HCT116 (cell line): ENCODE measurements around the gene TSC1. TPM values are rescaled to one million over a fixed set of nuclear protein-coding genes. Genes with fewer than 3 reads are reported as not detected.

Experiments used
- ATAC-seq: fragments of 200-7000 bp; cut with Tn5 transposase; 2 replicates; pipeline ENCODE4 v1.9.1; 2020; ENCODE audit warnings: mild to moderate bottlenecking, moderate library complexity
- BruUV-seq: library from RNA; stranded (reverse); fragments of 400-500 nt; replicated peaks from 2 replicates; lab custom pipeline; 2021; lab: Mats Ljungman, UMichigan
- CTCF ChIA-PET: fragments of 300-600 bp; sonication (Branson Sonifier 250); formaldehyde crosslinking; loops from one replicate; lab custom pipeline; 2021; ENCODE audit warnings: antibody characterized with exemption; lab: Charles Lee
- POLR2A ChIA-PET: fragments of 300-600, 350-600 bp; sonication (Branson Sonifier 250); formaldehyde crosslinking; loops from one replicate; lab custom pipeline; 2021; ENCODE audit warnings: antibody characterized with exemption; lab: Charles Lee
- RAD21 ChIA-PET, 2 experiments: fragments of 300-600 bp; sonication (Branson Sonifier 250); formaldehyde crosslinking; loops; one replicate each; lab custom pipeline; 2023; ENCODE audit warnings: low total read pairs in 2 of 2; ENCODE audit not compliant: uncharacterized antibody in 2 of 2, unreplicated experiment in 2 of 2, low non-redundant PET in 1 of 2; lab: Charles Lee
- DNase-seq: peaks from one replicate; pipeline ENCODE4 v3.0.0-alpha.2; 2010; ENCODE audit warnings: low read depth, low spot score
- H2AFZ ChIP-seq: fragments of 200-600 bp; shearing (Covaris generic), sonication (generic); 2 replicates; pipeline ENCODE4 v1.6.1; 2017; ENCODE audit warnings: low read depth, mixed run types, mixed read lengths, antibody characterized with exemption, low read length; ENCODE audit not compliant: poor library complexity, severe bottlenecking
- H3K27ac ChIP-seq: 2 replicates; pipeline ENCODE4 v1.5.1; 2012; ENCODE audit warnings: low read depth, low read length
- H3K27me3 ChIP-seq: fragments of 200-600 bp; sonication (generic); 2 replicates; pipeline ENCODE4 v1.6.1; 2016; ENCODE audit warnings: mixed run types, low read length, mixed read lengths; ENCODE audit not compliant: insufficient read depth
- H3K36me3 ChIP-seq, 2 experiments: fragments of 200-500 bp in 1 of 2; fragments of 200-600 bp in 1 of 2; sonication (Bioruptor generic) in 1 of 2; sonication (generic) in 1 of 2; 2 replicates each; pipeline versions ENCODE4 v1.5.1 to v1.6.1; 2014 to 2016; ENCODE audit warnings: low read length in 2 of 2, inconsistent platforms in 1 of 2, mixed read lengths in 1 of 2, mixed run types in 1 of 2; ENCODE audit not compliant: insufficient read depth in 2 of 2, control insufficient read depth in 1 of 2
- H3K4me1 ChIP-seq, 2 experiments: fragments of 200-600 bp in 1 of 2; sonication (generic) in 1 of 2; 2 replicates each; pipeline versions ENCODE4 v1.5.1 to v1.6.1; 2012 to 2017; ENCODE audit warnings: low read length in 2 of 2, inconsistent platforms in 1 of 2, mild to moderate bottlenecking in 1 of 2, mixed read lengths in 1 of 2, mixed run types in 1 of 2, moderate library complexity in 1 of 2; ENCODE audit not compliant: insufficient read depth in 2 of 2, control insufficient read depth in 1 of 2
- H3K4me2 ChIP-seq: fragments of 200-600 bp; sonication (generic); 2 replicates; pipeline ENCODE4 v1.6.1; 2017; ENCODE audit warnings: mixed run types, low read length, mixed read lengths
- H3K4me3 ChIP-seq, 2 experiments: fragments of 200-600 bp in 1 of 2; sonication (generic) in 1 of 2; replicated peaks in 1 of 2; 2 replicates each; pipeline ENCODE4 v1.5.1; 2011 to 2016; ENCODE audit warnings: low read length in 2 of 2, control low read depth in 1 of 2, low read depth in 1 of 2, mild to moderate bottlenecking in 1 of 2, mixed read lengths in 1 of 2, mixed run types in 1 of 2
- H3K79me2 ChIP-seq: fragments of 200-600 bp; sonication (generic); 2 replicates; pipeline ENCODE4 v1.6.1; 2017; ENCODE audit warnings: mild to moderate bottlenecking, mixed run types, low read length, moderate library complexity, mixed read lengths; ENCODE audit not compliant: insufficient read depth
- H3K9ac ChIP-seq: fragments of 200-600 bp; sonication (generic); 2 replicates; pipeline ENCODE4 v1.6.1; 2016; ENCODE audit warnings: low read length, mixed read lengths
- H3K9me2 ChIP-seq: fragments of 200-600 bp; sonication (generic), shearing (Covaris generic); 2 replicates; pipeline ENCODE4 v1.6.1; 2017; ENCODE audit warnings: mixed run types, mild to moderate bottlenecking, moderate library complexity; ENCODE audit not compliant: insufficient read depth
- H3K9me3 ChIP-seq, 2 experiments: fragments of 200-500 bp in 1 of 2; fragments of 200-600 bp in 1 of 2; sonication (Bioruptor generic) in 1 of 2; sonication (generic) in 1 of 2; 2 replicates each; pipeline ENCODE4 v1.6.1; 2014 to 2017; ENCODE audit warnings: low read length in 2 of 2, mixed read lengths in 2 of 2, inconsistent platforms in 1 of 2, low read depth in 1 of 2, mild to moderate bottlenecking in 1 of 2, mixed run types in 1 of 2, moderate library complexity in 1 of 2; ENCODE audit not compliant: control insufficient read depth in 1 of 2, insufficient read depth in 1 of 2
- H4K20me1 ChIP-seq: fragments of 200-600 bp; sonication (generic), shearing (Covaris generic); 2 replicates; pipeline ENCODE4 v1.6.1; 2017; ENCODE audit warnings: mixed run types, mild to moderate bottlenecking, moderate library complexity; ENCODE audit not compliant: insufficient read depth
- ATF3 ChIP-seq: IDR thresholded peaks from 2 replicates; pipeline ENCODE4 v1.6.1; 2012
- CBX3 ChIP-seq: IDR thresholded peaks from 2 replicates; pipeline ENCODE4 v1.6.1; 2012; ENCODE audit warnings: low read depth
- CEBPB ChIP-seq: IDR thresholded peaks from 2 replicates; pipeline ENCODE4 v1.6.1; 2012; ENCODE audit warnings: low read depth
- CTCF ChIP-seq, 3 experiments: fragments of 200-600 bp in 1 of 3; sonication (generic) in 1 of 3; IDR thresholded peaks in 2 of 3; conservative IDR thresholded peaks in 1 of 3; 2 replicates each; pipeline ENCODE4 v1.5.1; 2012 to 2017; ENCODE audit warnings: low read depth in 2 of 3, low read length in 2 of 3, antibody characterized with exemption in 1 of 3, borderline replicate concordance in 1 of 3, control low read depth in 1 of 3, mild to moderate bottlenecking in 1 of 3, mixed read lengths in 1 of 3, mixed run types in 1 of 3, moderate library complexity in 1 of 3; ENCODE audit not compliant: insufficient read depth in 1 of 3
- EGR1 ChIP-seq: IDR thresholded peaks from 2 replicates; pipeline ENCODE4 v1.6.1; 2012; ENCODE audit warnings: low read depth
- ELF1 ChIP-seq: IDR thresholded peaks from 2 replicates; pipeline ENCODE4 v1.6.1; 2012; ENCODE audit warnings: low read depth, borderline replicate concordance
- EZH2 ChIP-seq: fragments of 200-600 bp; sonication (generic); IDR thresholded peaks from 2 replicates; pipeline ENCODE4 v1.6.1; 2017; ENCODE audit warnings: antibody characterized with exemption, mixed run types
- EZH2phosphoT487 ChIP-seq: fragments of 200-600 bp; IDR thresholded peaks from 2 replicates; pipeline ENCODE4 v1.6.1; 2018; ENCODE audit warnings: antibody characterized with exemption, borderline replicate concordance
- FOSL1 ChIP-seq: IDR thresholded peaks from 2 replicates; pipeline ENCODE4 v1.6.1; 2012; ENCODE audit warnings: low read depth
- JUND ChIP-seq: IDR thresholded peaks from 2 replicates; pipeline ENCODE4 v1.6.1; 2012
- MAX ChIP-seq: IDR thresholded peaks from 2 replicates; pipeline ENCODE4 v1.6.1; 2012
- POLR2AphosphoS5 ChIP-seq: IDR thresholded peaks from 2 replicates; pipeline ENCODE4 v1.6.1; 2011; ENCODE audit warnings: mild to moderate bottlenecking, low read depth, low read length, moderate library complexity
- REST ChIP-seq: IDR thresholded peaks from 2 replicates; pipeline ENCODE4 v1.6.1; 2012; ENCODE audit warnings: low read depth
- SIN3A ChIP-seq: IDR thresholded peaks from 2 replicates; pipeline ENCODE4 v1.6.1; 2012; ENCODE audit warnings: low read depth
- SP1 ChIP-seq: IDR thresholded peaks from 2 replicates; pipeline ENCODE4 v1.6.1; 2012; ENCODE audit warnings: low read depth
- SRF ChIP-seq: IDR thresholded peaks from 2 replicates; pipeline ENCODE4 v1.6.1; 2012; ENCODE audit warnings: low read depth
- YY1 ChIP-seq: IDR thresholded peaks from 2 replicates; pipeline ENCODE4 v1.6.1; 2011; ENCODE audit warnings: low read length, low read depth, moderate library complexity, mild to moderate bottlenecking; ENCODE audit not compliant: insufficient replicate concordance; ENCODE audit errors: extremely low read depth
- ZBTB33 ChIP-seq: IDR thresholded peaks from 2 replicates; pipeline ENCODE4 v1.6.1; 2011; ENCODE audit warnings: mild to moderate bottlenecking, low read length, moderate library complexity; ENCODE audit not compliant: insufficient replicate concordance; ENCODE audit errors: extremely low read depth
- ZFX ChIP-seq: fragments of 450-650 bp; IDR thresholded peaks from 2 replicates; pipeline ENCODE4 v1.6.1; 2017
- ZNF274 ChIP-seq: fragments of 200-500 bp; sonication (Bioruptor generic); IDR thresholded peaks from 2 replicates; pipeline ENCODE4 v1.6.1; 2014; ENCODE audit warnings: mild to moderate bottlenecking, low read depth, low read length, inconsistent platforms
- intact Hi-C: fragments of 100-400 bp; cut with micrococcal nuclease; formaldehyde crosslinking; loops from 2 replicates; pipeline ENCODE4 v1.10.0; 2022
- total RNA-seq: library from RNA; stranded (reverse); gene quantifications from one replicate; pipeline ENCODE4 v1.2.1, GENCODE V29; 2021; ENCODE audit not compliant: unreplicated experiment

TSC1 gene
- total RNA-seq, 1 experiment from 2014 or later, result 34.5 TPM

GRCh38 chr9:132976571-132976970, 32.2 kb upstream of the TSC1 start:
- no peak overlapping the region for H3K4me3 ChIP-seq
- H3K4me2 ChIP-seq, result no peak overlapping the region
- H3K4me1 ChIP-seq, result peaks cover 0 to 11% of the 10 kb centered on the region in 2 experiments; a peak in 2 of 4 replicates
- H3K27me3 ChIP-seq, result peaks cover 26% of the 10 kb centered on the region; the same call in 1 of the 2 replicates
- POLR2A ChIA-PET, result no interaction called here
- no peaks in the 10 kb centered on the region for H3K9me2 ChIP-seq
- no peak overlapping the region for H3K9ac ChIP-seq
- intact Hi-C loops, result loop anchor here (10.0 kb wide), 1 partner anchor 322 kb away; no protein-coding TSS in a partner anchor
- RAD21 ChIA-PET, result no interaction called here
- ATAC-seq, result no peak
- H4K20me1 ChIP-seq, result no peaks in the 10 kb centered on the region
- TF ChIP-seq JUND (no peak), CEBPB (no peak), SP1 (no peak), CBX3 (no peak), MAX (no peak), SRF (no peak), EZH2phosphoT487 (no peak), ZBTB33 (no peak), CTCF (IDR thresholded peaks at IDR 0.05 in 2 of 3, conservative IDR thresholded peaks at IDR 0.05 in 1 of 3; ENCODE audit: borderline replicate concordance in 1 of 3, insufficient read depth in 1 of 3, low read depth in 2 of 3, low read length in 2 of 3) (no peak), ZFX (no peak), ATF3 (no peak), ELF1 (no peak), REST (no peak), POLR2AphosphoS5 (no peak), ZNF274 (no peak), EZH2 (no peak), FOSL1 (no peak), YY1 (no peak), SIN3A (no peak), EGR1 (no peak)
- no peak overlapping the region for H3K27ac ChIP-seq
- DNase-seq, result no peak
- BruUV-seq, result no TSS peak
- H3K36me3 ChIP-seq, result no peaks in the 10 kb centered on the region
- no peak overlapping the region for H2AFZ ChIP-seq
- CTCF ChIA-PET, result interaction anchor here (1.3 kb wide), 1 partner anchor 171 kb away, joined by 3 read pairs; no protein-coding TSS in a partner anchor
- H3K9me3 ChIP-seq, result no peaks in the 10 kb centered on the region
- H3K79me2 ChIP-seq, result no peaks in the 10 kb centered on the region
